ENCODE results near the gene ADAMTS16. TPM values are rescaled to one million over a fixed set of nuclear protein-coding genes. Genes with fewer than 3 reads are reported as not detected.

The ADAMTS16 gene
- total RNA-seq, 1 donor from 2014 or later: 1.8 TPM

- DNase-seq (ENCODE audit: low spot score): no peak
Observed at GRCh38 chr5:5341531-5342292, 201.6 kb downstream of the ADAMTS16 start.

GRCh38 chr5:5342784-5343183, 202.7 kb downstream of the ADAMTS16 start:
- DNase-seq (ENCODE audit: low spot score): no peak

GRCh38 chr5:5343568-5343967, 203.4 kb downstream of the ADAMTS16 start:
- DNase-seq (ENCODE audit: low spot score): no peak

DNA sequence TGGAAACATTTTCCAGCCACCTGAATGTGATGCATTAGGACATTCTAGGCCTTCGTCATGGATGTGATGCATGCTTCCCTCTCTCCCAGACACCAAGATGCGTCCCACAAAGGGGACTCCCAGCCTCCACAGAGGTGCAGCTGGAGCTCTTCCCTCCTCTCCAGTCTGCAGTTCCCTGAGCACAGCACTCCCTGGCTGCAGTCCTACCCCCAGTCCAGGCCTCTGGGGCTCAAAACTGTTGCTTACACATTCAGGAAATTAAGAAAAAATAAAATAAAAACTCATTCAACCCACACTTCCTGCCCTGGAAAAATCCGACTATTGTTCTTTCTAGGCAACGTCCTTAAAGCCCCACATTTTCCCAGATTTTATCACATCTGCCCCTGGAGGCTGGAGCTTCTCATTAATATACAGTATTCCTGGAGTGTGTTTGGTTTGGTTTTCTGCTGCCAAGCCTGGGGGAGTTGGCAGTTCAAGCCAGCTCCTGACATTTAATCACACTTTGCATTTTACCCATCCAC, 204.0 kb downstream of the ADAMTS16 start:
- DNase-seq (ENCODE audit: low spot score): no peak

DNA sequence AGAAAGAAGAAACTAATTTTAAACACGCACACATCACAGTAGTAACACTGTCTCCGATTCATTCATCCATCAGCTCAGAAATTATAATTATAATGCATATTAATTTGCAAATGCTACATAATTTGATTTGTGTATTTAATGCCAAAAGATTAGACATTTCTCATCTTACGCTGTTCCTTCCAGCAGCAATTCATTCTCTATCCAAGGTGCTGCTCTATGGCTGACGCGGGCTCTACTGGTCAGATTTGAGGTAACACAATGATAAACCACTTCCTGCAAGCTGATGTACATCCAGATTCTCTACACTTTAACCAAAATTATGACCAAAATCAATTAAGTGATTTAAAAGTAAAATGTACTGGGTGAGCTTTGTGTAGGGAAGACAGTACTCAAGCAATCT, 204.5 kb downstream of the ADAMTS16 start:
- DNase-seq (ENCODE audit: low spot score): no peak

- DNase-seq (ENCODE audit: low spot score): no peak
Observed at GRCh38 chr5:5347442-5347841, 207.3 kb downstream of the ADAMTS16 start.

DNA sequence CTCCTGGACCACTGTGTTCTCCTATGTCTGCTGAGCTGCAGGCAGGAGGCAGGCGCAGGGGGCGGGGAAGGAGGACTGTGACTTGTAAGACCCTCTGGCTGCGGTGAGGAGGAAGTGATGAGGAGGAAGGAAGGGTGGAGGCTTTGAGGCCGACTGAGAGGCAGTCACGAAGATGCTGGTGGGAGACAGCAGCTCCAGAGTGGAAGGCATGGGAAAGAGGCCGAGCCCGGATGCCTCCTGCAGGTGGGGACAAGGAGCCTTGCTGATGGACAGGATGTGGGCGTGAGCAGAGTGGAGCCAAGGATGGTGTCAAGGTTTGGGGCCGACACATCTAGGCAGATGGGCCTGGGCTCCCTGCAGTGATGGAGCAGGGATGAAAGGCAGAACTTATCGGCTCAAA, 208.0 kb downstream of the ADAMTS16 start:
- no peak for DNase-seq (ENCODE audit: low spot score)

DNA sequence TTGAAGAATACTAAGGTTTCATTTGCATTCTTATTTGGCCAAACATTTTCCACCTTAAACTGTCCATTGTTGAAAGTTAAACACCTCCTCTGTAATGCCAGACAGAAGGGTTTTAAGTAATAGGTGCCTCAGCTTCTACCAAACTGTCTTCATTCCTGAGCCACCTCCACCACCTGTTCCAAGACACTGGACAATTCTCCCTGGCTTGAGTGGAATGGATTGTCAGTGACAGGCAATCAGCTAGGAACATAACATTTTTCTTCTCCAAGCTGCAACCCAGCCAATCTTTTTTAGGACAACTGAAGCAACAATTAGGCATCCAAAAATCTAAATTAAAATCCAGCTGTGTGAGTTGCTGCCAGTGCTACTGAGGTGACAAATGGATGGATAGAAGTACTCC, 208.4 kb downstream of the ADAMTS16 start:
- no peak for DNase-seq (ENCODE audit: low spot score)

DNA sequence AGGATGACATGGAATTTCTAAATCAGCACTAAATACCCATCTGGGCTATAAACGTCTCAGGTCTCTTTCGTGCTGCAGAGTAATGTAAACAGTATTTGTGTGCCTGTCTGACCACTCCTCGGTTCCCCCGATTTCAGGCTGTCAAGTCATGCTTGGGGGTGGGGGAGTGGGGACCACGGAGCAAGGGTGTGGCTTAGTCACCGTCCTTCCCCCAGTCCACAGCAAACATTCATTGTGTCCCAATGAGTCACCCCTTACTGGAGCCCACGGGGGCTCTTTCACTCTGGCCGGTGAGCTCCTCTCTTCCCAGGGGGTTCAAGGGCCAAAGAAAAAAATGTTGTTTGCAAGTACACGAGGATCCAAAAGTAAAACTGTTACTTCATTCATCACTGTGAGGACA, 210.0 kb downstream of the ADAMTS16 start:
- DNase-seq (ENCODE audit: low spot score): no peak

GRCh38 chr5:5351288-5351979, 211.3 kb downstream of the ADAMTS16 start:
- no peak for DNase-seq (ENCODE audit: low spot score)

DNA sequence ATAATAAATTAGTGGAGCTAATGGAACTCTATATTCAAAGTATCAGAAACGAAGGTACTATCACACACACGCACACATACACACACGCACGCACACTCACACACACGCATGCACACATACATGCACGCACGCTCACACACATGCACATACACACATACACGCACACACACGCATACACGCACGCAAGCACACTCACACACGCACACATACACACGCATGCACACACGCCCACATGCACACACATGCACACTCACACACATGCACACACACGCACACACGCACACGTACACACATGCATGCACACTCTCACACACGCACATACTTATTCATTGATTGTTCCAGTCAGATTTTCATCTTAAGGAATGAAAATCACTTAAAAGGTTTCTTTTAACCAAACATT, 212.5 kb downstream of the ADAMTS16 start:
- no peak for DNase-seq (ENCODE audit: low spot score)

- DNase-seq (ENCODE audit: low spot score): no peak
Observed at GRCh38 chr5:5353681-5354080, 213.6 kb downstream of the ADAMTS16 start.

DNA sequence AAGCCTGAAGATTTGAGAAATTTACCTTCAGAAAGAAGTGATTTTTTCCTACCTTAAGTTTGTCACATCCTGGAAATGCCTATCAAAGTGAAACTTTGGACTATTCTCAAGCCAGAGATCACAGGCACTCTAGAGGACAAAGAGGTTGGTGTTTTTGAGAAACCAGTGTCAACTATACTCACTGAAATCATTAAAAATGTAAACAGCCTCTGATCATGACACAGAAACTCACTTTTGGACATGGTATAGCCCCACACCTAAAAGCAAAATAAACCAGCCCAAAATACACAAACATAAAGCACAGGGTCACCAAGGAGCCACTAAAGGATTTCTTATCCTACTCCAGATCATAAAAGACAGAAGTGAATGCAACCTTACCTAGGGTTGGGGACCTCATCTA, 216.6 kb downstream of the ADAMTS16 start:
- no peak for DNase-seq (ENCODE audit: low spot score)

DNA sequence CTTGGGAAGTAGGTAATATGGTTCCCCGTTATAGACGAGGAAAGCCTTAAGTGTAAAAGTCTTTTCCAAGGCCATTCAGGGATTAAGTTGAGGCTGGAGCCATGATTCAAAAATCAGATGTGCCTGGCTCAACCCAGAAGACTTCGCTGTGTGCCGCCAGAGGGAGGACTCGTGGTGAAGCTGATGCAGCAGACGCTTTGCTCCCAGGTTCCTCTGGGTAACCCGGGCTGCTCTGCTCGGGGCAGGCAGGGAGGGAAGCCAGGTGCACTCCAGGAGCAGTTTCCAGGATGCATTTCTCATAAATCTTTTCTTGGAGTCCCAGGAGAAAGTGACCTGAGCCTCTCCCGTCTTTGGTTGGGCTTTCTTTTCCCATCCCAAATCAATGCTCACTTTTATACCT, 219.5 kb downstream of the ADAMTS16 start:
- no peak for DNase-seq (ENCODE audit: low spot score)

- DNase-seq (ENCODE audit: low spot score): no peak
Observed at GRCh38 chr5:5360363-5360940, 220.3 kb downstream of the ADAMTS16 start.

- DNase-seq (ENCODE audit: low spot score): no peak
Observed at GRCh38 chr5:5360941-5361520, 220.9 kb downstream of the ADAMTS16 start.

GRCh38 chr5:5363045-5363444, 222.9 kb downstream of the ADAMTS16 start:
- DNase-seq (ENCODE audit: low spot score): no peak

- DNase-seq (ENCODE audit: low spot score): no peak
Observed at GRCh38 chr5:5364932-5365331, 224.8 kb downstream of the ADAMTS16 start.

GRCh38 chr5:5367739-5368138, 227.6 kb downstream of the ADAMTS16 start:
- DNase-seq (ENCODE audit: low spot score): no peak

- DNase-seq (ENCODE audit: low spot score): no peak
Observed at GRCh38 chr5:5369051-5369605, 229.0 kb downstream of the ADAMTS16 start.
